DND-41 (cell line): Measurements from ENCODE around the gene AGAP5.
"Not testable (repeated sequence)": the region's sequence is repeated elsewhere in the genome, so short reads cannot be mapped to it uniquely, and the experiment has no call there.

Experiments used
- ATAC-seq: fragments of 200-7000 bp; cut with Tn5 transposase; 3 replicates; pipeline ENCODE4 v1.9.1; 2021; ENCODE audit warnings: low read depth; ENCODE audit not compliant: insufficient read depth
- DNase-seq: peaks from one replicate; pipeline ENCODE4 v3.0.0-alpha.2; 2020
- H2AFZ ChIP-seq: 2 replicates; pipeline ENCODE4 v1.6.0; 2012; ENCODE audit warnings: low read depth, low read length
- H3K27ac ChIP-seq: 2 replicates; pipeline ENCODE4 v1.5.1; 2012; ENCODE audit warnings: low read length, inconsistent platforms
- H3K27me3 ChIP-seq: fragments of 200-600 bp; sonication (generic); 2 replicates; pipeline ENCODE4 v1.6.0; 2012; ENCODE audit warnings: low read length, mild to moderate bottlenecking, inconsistent platforms; ENCODE audit not compliant: insufficient read depth, poor library complexity
- H3K36me3 ChIP-seq: 2 replicates; pipeline ENCODE4 v1.5.1; 2012; ENCODE audit warnings: low read length, inconsistent platforms; ENCODE audit not compliant: insufficient read depth
- H3K4me1 ChIP-seq: 2 replicates; pipeline ENCODE4 v1.5.1; 2012; ENCODE audit warnings: mild to moderate bottlenecking, low read length; ENCODE audit not compliant: insufficient read depth
- H3K4me2 ChIP-seq: 2 replicates; pipeline ENCODE4 v1.6.0; 2012; ENCODE audit warnings: mild to moderate bottlenecking, moderate library complexity, low read length, inconsistent platforms; ENCODE audit not compliant: insufficient read depth
- H3K4me3 ChIP-seq, 2 experiments: fragments of 200-600 bp in 1 of 2; shearing (Covaris generic) in 1 of 2; 2 replicates each; pipeline ENCODE4 v1.5.1; 2012 to 2016; ENCODE audit warnings: inconsistent platforms in 2 of 2, low read length in 2 of 2, mild to moderate bottlenecking in 2 of 2, low read depth in 1 of 2, moderate library complexity in 1 of 2
- H3K79me2 ChIP-seq: 2 replicates; pipeline ENCODE4 v1.6.0; 2012; ENCODE audit warnings: low read length, inconsistent platforms; ENCODE audit not compliant: insufficient read depth
- H3K9ac ChIP-seq: 2 replicates; pipeline ENCODE4 v1.6.0; 2012; ENCODE audit warnings: low read depth, mild to moderate bottlenecking, inconsistent platforms, low read length, moderate library complexity
- H3K9me3 ChIP-seq: 2 replicates; pipeline ENCODE4 v1.5.1; 2012; ENCODE audit warnings: low read length, moderate library complexity, mild to moderate bottlenecking, inconsistent platforms; ENCODE audit not compliant: insufficient read depth, severe bottlenecking
- H4K20me1 ChIP-seq: 2 replicates; pipeline ENCODE4 v1.6.0; 2012; ENCODE audit warnings: low read length; ENCODE audit not compliant: insufficient read depth
- CTCF ChIP-seq: IDR thresholded peaks from 2 replicates; pipeline ENCODE4 v1.5.1; 2012; ENCODE audit warnings: borderline replicate concordance, low read length, moderate library complexity, mild to moderate bottlenecking; ENCODE audit not compliant: poor library complexity, severe bottlenecking; ENCODE audit errors: extremely low read depth
- EZH2 ChIP-seq: IDR thresholded peaks from 3 replicates; pipeline ENCODE4 v1.6.1; 2012; ENCODE audit warnings: borderline replicate concordance, low read depth, mild to moderate bottlenecking, moderate library complexity, low read length, inconsistent platforms; ENCODE audit not compliant: severe bottlenecking

Gene AGAP5

DNA sequence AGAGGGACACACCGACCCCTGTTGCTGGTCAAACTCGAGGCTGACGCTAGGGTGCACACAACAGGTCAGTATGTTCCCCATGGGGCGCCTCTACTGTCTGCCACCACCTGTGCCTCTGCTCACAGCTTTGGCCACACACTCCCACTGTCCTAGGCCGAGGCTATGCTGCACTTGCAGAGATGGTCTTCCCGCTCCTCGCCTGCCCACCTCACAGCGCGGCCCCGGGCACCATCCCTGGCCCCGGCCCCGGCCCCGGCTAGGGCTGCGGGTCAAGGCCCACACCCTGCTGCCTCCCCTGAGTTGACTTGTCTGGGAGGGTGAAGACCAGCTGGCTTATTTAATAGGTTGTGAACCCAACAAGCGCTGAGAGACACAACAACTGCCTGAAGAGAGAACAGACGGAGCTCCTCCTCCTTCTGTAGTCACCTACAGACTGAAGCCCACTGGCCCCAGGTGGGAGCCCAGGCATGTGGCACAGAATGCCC is at the start of gene AGAP5:
Gene AGAP5 (minus strand): TSS at position 435 of the 485 bp plus-strand sequence. CDS start 354 bp downstream, at position 81.
- not testable (repeated sequence) for H3K36me3 ChIP-seq, H3K27ac ChIP-seq, H3K4me1 ChIP-seq, H3K9me3 ChIP-seq, H3K79me2 ChIP-seq, ATAC-seq, H3K27me3 ChIP-seq, H3K9ac ChIP-seq, H3K4me2 ChIP-seq, DNase-seq, H3K4me3 ChIP-seq, H2AFZ ChIP-seq, H4K20me1 ChIP-seq

DNA sequence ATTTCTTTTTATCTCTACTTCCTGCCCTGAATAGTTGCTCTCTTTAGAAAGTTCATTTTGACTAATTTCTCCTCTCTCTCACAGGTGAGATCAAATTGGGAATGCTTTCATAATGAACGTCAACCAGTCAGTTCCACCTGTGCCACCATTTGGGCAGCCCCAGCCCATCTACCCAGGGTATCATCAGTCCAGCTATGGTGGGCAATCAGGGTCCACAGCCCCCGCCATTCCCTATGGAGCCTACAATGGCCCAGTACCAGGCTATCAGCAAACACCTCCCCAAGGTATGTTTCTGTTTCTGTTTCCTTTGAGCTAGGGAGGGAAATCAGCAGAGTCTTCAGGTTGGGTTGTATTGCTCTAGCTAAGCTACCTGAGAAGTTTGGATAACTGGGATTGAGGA is 48.8 kb upstream of the AGAP5 start:
- peaks cover 48% of the 10 kb centered on the region for H3K36me3 ChIP-seq

DNA sequence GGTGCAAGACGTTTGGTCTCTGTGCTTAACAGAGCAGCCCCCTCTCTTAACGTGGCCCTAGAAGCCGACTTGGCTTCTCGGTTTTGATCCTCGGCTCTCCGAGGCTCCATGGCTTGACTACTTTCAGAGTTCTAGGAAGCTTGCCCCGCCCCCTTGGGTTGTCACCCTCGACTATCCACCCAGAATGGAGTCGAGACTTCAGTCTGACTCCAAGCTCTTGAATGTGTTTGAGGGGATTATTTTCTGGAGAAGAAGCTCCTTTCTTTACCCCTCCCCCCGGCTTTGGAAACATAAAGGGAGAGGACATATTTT is 46.7 kb upstream of the AGAP5 start:
- ATAC-seq, result peak; percentile 44
- peaks cover 66% of the 10 kb centered on the region for H3K79me2 ChIP-seq
- peak; percentile 68 for DNase-seq

More for the DNA sequence above, 48.8 kb upstream of the AGAP5 start:
- no peak for ATAC-seq
- peaks cover 46% of the 10 kb centered on the region for H3K4me1 ChIP-seq
- no peak for TF ChIP-seq EZH2
- no peak for TF ChIP-seq CTCF
- H3K9me3 ChIP-seq, result no peaks in the 10 kb centered on the region
- H2AFZ ChIP-seq, result no peak overlapping the region
- H3K27me3 ChIP-seq, result no peaks in the 10 kb centered on the region
- H4K20me1 ChIP-seq, result peaks cover 19% of the 10 kb centered on the region
- H3K27ac ChIP-seq, result no peak overlapping the region
- H3K4me3 ChIP-seq, result no peak overlapping the region
- H3K9ac ChIP-seq, result no peak overlapping the region
- DNase-seq, result no peak
- H3K79me2 ChIP-seq, result peaks cover 83% of the 10 kb centered on the region
- H3K4me2 ChIP-seq, result peak overlapping the region; percentile 29; the same call in 1 of the 2 replicates

More for the DNA sequence above, 46.7 kb upstream of the AGAP5 start:
- H3K27ac ChIP-seq, result peak overlapping the region; percentile 86
- peaks cover 46% of the 10 kb centered on the region for H3K4me1 ChIP-seq
- no peak for TF ChIP-seq CTCF
- no peak for TF ChIP-seq EZH2
- H3K9ac ChIP-seq, result peak overlapping the region; percentile 71
- H3K4me2 ChIP-seq, result peak overlapping the region; percentile 91
- peak overlapping the region; percentile 82 to 95 for H3K4me3 ChIP-seq
- H4K20me1 ChIP-seq, result peaks cover 9% of the 10 kb centered on the region; the same call in 1 of the 2 replicates
- peaks cover 28% of the 10 kb centered on the region for H3K36me3 ChIP-seq
- no peaks in the 10 kb centered on the region for H3K27me3 ChIP-seq
- H3K9me3 ChIP-seq, result no peaks in the 10 kb centered on the region
- peak overlapping the region; percentile 91 for H2AFZ ChIP-seq
